NCI-H1436 treated with DMSO at 0.1 percent for 48 hours (cell line): ENCODE data around the gene FOSL2.

Source experiments
- DNase-seq: peaks from one replicate; lab custom pipeline; 2025; lab: John Stamatoyannopoulos, UW

The FOSL2 gene

GRCh38 chr2:28395334-28396061 is 2.8 kb downstream of the FOSL2 start:
- DNase-seq = no peak

GRCh38 chr2:28397043-28397381 is 4.4 kb downstream of the FOSL2 start:
- no peak for DNase-seq

DNA sequence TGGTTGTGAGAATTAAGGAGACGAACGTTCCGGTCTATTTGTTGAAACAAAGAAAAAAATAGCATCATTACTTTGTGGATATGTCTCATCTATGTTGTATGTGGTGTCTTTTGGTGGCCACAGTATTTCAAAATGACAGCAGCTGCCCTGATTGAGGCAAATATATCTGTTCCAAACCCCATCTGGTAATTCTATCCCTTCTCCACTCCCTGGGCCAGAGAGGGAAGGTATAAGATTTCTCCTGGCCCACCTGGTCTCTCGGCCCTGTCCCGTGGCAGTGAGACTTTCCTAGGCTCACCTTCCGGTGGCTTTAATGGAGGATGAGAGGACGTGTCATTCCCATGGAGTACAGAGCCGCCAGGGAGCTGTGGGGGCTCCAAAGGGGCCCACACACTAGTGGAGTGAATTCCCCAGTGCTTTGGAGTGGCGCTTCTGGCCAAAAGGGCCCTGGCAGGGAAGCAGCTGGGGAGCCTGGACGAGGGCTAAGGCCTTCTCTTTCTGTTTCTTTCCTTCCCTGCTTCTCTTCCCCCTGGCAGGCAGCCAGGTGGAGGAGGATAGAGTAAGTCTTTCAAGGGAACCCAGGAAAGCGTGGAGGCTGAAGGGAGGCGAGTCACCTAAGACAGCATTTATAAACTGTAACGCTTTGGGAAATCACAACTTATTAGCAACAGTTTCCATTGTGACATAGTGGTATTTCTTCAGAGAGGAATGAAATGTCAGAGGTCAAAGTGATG is 5.6 kb downstream of the FOSL2 start:
- DNase-seq = no peak

DNA sequence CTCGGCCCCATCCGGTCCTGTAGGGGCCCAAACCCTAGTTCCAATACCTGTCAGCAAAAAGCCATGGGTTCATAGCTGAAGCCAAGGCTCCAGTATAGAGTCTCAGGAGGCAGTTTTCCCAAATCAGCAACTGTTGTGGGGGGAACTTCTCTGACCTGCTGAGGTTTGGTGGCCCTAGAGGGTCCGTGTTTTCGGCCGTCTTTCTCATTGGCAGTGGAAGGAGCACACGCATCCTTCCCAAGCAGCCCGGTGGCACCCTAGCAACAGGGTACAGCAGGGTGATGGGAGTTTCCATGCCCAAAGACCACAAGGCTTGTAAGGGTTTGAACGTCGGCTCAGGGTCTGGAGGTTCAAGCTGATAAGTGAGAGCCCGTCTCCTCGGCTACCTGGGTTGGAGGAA is 6.6 kb downstream of the FOSL2 start:
- no peak for DNase-seq

GRCh38 chr2:28399956-28400355 is 7.3 kb downstream of the FOSL2 start:
- no peak for DNase-seq

- DNase-seq = no peak
Observed at GRCh38 chr2:28400419-28400818, 7.8 kb downstream of the FOSL2 start.

DNA sequence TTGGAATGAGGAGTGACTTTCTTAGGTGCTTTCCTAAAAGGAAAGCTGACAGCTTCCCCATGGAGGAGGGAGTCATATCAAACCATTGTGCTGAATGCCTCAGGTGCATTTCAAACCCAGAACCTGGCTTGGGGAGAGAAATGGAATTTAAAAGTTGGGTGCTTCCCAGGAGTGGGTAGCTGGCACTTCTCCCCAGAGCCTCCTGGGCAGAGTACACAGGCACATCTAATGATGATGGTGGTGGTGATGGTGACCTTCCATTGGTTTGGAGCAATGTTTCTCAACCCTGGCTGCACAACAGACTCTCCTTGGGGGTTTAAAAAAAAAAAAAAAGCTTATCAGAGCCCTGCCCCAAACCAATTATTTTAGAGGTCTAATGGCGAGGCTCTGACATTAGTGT is 8.3 kb downstream of the FOSL2 start:
- no peak for DNase-seq

DNA sequence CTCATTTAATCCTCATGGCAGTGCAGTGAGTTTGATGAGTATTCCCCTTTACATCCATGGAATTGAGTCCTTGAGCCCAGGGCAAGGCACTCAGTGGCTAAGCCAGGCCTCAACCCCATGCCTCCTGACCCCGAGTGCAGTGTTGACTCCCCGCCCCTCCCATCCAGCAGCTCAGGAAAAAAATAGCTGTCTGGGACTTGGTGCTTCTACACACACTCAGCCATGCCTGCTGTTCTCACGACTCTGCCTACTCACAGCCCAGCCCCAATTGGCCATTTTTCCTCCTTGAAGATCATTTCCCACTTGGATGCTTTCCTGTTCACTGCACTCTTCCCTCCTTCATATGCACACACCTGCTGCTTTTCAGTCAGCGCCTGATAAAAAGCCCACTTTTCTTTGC is 8.8 kb downstream of the FOSL2 start:
- DNase-seq = no peak

DNA sequence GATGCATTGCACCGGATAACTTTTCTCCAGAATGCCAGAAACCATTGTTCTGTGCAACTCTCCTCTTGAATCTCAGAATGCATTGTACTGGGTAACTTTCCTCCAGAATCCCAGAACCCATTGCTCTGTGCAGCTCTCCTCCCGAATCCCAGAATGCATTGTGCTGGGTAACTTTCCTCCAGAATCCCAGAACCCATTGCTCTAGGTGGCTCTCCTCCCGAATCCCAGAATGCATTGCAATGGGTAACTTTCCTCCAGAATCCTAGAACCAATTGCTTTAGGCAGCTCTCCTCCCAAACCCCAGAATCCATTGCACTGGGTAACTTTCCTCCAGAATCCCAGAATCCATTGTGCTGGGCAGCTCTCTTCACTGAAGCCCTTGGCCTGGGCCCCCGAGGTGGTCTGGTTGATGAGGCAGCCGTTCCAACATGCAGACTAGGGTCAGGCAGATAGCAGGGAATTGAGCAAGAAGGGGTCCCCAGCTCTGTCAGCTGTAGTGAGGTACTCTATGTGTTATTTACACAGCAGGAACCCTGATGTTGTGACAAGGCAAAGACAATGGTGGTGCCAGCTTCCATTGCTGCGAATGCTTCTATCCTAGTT is 9.4 kb downstream of the FOSL2 start:
- no peak for DNase-seq

DNA sequence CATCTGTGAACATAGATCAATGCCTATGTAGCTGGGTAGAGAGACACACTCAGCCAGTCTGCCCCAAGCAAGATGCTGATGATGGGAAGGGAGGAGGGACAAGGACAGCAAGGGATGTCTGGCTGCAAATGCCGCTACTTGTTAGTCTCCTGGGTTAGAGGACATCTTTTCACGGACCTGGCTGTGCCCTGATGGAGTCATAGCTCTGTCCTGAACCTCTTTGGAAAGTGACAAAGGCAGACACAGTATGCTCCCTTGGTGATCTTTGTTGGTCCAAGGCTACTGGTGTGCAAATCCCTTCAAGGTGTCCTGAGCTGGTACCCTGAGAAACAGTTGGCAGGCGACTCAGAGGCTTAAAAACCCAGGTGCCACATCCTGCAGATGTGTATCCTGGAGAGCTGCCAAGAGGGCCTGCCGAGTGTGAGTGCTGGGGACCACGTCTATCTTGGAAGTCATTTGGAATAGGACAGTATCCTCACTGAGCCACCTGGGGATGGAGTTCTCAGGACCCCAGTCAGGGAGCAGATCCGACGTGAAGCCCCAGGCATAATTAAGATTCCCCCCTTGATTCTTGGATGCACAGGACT is 10.8 kb downstream of the FOSL2 start:
- no peak for DNase-seq

DNA sequence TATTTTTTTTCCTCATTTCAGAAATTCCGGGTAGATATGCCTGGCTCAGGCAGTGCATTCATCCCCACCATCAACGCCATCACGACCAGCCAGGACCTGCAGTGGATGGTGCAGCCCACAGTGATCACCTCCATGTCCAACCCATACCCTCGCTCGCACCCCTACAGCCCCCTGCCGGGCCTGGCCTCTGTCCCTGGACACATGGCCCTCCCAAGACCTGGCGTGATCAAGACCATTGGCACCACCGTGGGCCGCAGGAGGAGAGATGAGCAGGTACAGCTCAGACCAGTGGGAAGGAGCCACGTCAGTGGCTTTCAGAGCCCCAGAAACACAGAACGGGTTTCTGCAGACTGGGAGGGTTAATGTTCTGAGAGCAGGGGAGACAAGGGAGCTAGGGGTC is 11.4 kb downstream of the FOSL2 start:
- DNase-seq = no peak

DNA sequence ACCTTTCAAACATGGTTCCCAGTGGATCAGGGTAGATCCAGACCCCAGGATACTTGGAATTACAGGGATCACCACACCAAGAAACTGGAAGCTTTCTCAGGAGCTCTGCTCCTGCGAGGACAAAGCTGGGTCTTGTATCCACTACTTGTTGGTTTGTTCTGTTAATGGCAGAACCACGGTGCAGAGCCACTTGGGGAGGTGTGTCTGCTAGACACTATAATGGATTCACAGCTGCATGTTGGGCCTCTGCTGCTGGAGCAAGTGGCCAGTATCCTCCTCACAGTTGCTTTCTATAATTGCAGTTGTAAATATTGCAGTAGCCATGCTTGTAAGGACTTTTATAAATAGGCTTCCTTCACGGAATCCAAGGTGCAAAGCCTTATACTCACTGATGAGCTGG is 12.9 kb downstream of the FOSL2 start:
- DNase-seq = no peak

DNA sequence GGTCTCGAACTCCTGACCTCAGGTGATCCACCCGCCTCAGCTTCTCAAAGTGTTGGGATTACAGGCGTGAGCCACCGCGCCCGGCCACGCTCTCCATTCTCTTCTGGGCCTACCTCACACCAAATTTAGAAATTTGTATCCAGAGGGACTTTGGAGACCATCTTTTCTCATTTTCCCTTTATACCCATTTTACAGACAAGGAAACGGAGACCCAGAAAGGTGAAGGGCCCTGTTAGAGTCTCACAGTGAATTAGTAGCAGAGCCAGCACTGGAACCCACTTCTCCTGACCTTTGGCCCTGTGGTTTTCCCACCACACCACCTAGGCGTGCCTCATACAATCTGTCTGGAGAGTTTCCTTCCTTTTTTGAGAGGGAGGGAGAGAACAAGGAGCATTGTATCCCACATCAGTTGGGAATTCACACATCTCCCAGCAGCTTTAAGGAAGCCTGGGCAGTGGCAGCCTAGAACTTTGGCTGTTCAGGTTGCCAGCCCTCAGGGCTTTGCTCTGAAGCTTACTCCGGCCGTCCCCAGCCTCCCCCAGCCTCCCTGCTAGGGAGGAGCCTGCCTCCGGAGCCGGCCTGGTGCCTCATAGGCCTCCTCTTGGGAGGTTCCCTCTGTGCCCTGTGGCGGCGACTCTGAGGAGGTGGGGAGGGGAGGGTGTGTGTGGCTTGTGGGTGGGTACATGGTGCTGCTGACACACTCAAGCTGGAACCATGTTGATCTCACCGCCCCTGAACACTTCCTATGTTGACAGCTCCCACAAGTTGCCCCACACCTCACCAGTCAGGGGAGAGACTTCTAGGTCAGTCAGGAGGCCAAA is 13.8 kb downstream of the FOSL2 start:
- no peak for DNase-seq

- no peak for DNase-seq
Observed at GRCh38 chr2:28407131-28407975, 14.7 kb downstream of the FOSL2 start.

DNA sequence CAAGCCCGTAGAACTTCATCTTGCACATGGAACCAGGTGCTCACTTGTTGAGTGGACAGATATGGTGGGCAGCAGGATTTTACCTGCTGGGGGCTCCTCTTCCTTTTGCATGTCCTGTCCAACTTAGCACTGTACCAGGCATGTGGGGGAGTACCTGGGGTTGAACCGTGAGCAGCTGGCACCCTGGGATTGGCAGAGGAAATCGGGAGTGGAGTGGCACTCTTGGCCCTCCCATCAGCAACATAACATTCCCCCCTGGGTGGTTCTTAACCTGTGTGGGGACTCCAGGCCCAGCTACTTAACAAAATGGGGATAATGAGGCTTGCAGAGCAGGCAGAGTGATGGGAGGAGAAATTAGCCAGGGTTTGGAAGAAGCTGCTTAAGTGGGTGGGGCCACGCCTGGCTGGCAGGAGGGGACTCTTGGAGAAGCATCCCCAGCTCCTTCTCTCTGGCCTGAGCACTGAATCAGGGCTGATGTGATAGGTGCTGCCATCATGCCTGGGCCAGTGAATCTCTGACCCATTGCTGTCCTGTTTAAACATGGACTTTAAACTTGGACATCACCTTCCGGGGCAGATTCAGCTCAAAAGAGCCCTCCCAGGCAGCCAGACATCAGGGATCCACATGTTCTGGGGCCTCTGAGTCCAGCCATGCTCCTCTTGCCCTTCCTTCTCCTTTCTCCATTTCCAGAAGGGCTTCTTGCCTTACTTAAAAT is 15.5 kb downstream of the FOSL2 start:
- no peak for DNase-seq

DNA sequence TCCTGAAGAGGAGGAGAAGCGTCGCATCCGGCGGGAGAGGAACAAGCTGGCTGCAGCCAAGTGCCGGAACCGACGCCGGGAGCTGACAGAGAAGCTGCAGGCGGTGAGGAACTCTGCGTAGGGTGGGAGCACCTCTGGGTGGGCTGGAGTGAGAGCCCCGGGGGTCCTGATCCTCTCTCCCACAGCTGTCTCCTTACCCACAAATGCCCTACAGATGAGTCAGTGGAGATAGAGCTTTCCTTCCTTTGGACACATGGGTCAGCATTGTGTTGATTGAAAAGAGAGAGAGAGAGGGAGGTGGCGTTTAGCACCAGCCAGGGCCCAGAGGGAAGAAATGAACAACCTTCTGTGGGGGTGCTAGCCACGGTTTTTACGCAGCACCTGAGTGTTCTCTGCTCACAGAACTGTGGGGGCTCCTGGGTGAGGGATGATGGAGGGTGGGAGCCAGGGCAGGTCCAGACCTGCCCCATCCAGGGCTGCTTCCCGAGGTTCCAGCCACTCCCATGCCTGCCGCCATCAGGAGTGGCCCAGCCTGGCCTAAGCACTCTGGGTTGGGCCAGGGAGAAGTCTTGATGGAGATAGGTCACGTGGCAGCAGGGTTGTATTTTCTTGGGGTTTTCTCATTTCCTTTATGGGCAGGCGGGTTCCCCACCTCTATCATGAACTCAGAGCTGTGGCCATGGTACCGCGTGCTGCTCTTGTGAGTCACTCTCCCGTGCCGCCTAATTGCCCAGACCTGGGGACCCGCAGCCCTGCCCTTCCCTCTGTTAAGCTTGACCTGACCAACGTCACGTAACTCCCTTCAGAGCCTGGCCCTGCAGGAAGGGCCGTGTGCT is 16.3 kb downstream of the FOSL2 start:
- DNase-seq = no peak

DNA sequence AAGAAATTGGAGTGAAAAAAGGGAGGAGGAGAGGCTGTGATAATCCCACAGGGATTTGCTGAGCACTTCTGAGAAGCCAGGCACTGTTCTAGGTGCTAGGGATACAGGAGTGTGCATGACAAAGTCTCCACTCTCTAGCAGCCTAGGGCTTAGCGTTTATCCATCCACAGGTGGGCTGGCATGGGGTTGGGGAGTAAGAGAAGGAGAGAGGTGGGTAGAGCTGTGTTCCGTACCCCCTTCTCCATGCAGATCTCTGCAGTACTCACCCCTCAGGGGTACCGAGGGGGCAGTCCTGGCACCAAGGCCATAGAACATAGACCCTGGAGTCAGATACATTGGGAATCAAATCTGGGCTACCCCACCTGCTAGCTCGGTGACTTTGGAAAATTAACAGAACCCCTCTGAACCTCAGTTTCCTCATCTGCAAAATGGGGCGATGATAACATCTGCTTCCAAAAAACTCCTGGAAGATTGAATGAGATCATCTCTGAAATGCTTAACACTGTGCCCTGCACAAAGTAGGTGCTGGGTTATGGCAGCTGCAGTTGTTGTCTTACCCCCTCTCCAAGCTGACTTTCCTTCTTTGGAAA is 18.6 kb downstream of the FOSL2 start:
- no peak for DNase-seq

DNA sequence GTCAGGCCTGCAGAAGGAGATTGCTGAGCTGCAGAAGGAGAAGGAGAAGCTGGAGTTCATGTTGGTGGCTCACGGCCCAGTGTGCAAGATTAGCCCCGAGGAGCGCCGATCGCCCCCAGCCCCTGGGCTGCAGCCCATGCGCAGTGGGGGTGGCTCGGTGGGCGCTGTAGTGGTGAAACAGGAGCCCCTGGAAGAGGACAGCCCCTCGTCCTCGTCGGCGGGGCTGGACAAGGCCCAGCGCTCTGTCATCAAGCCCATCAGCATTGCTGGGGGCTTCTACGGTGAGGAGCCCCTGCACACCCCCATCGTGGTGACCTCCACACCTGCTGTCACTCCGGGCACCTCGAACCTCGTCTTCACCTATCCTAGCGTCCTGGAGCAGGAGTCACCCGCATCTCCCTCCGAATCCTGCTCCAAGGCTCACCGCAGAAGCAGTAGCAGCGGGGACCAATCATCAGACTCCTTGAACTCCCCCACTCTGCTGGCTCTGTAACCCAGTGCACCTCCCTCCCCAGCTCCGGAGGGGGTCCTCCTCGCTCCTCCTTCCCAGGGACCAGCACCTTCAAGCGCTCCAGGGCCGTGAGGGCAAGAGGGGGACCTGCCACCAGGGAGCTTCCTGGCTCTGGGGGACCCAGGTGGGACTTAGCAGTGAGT is 19.4 kb downstream of the FOSL2 start:
- no peak for DNase-seq

GRCh38 chr2:28412625-28413151 is 20.0 kb downstream of the FOSL2 start:
- DNase-seq = no peak
